WTC11 (cell line): ENCODE measurements around the gene PAN2. TPM values are rescaled to one million over a fixed set of nuclear protein-coding genes. Genes with fewer than 3 reads are reported as not detected.

Source experiments
- ATAC-seq: fragments of 200-7000 bp; cut with Tn5 transposase; 2 replicates; pipeline ENCODE4 v1.10.0; 2021; ENCODE audit warnings: mild to moderate bottlenecking, moderate library complexity
- CTCF ChIA-PET: fragments of 300-600 bp; sonication (Branson Sonifier 250); formaldehyde crosslinking; loops from one replicate; lab custom pipeline; 2021; ENCODE audit warnings: antibody characterized with exemption; lab: Charles Lee
- POLR2A ChIA-PET: fragments of 350-600 bp; sonication (Branson Sonifier 250); formaldehyde crosslinking; loops from one replicate; lab custom pipeline; 2021; ENCODE audit warnings: antibody characterized with exemption; lab: Charles Lee
- DNase-seq: peaks from one replicate; pipeline ENCODE4 v3.0.0; 2021; ENCODE audit warnings: low spot score
- H3K27ac Mint-ChIP-seq: 2 replicates; pipeline ENCODE4 v1.8.0; 2021; ENCODE audit warnings: mixed read lengths
- H3K27me3 Mint-ChIP-seq: 2 replicates; pipeline ENCODE4 v1.8.0; 2021; ENCODE audit warnings: low read depth, mild to moderate bottlenecking, moderate library complexity, mixed read lengths
- H3K36me3 Mint-ChIP-seq: 2 replicates; pipeline ENCODE4 v1.8.0; 2021; ENCODE audit warnings: mixed read lengths
- H3K4me1 Mint-ChIP-seq: 2 replicates; pipeline ENCODE4 v1.8.0; 2022; ENCODE audit warnings: mixed read lengths
- H3K4me3 Mint-ChIP-seq: 2 replicates; pipeline ENCODE4 v1.8.0; 2021; ENCODE audit warnings: mild to moderate bottlenecking, moderate library complexity, mixed read lengths
- H3K9me3 Mint-ChIP-seq: 2 replicates; pipeline ENCODE4 v1.8.0; 2021; ENCODE audit warnings: mixed read lengths
- AFF4 ChIP-seq: sonication (generic); formaldehyde crosslinking; IDR thresholded peaks from 2 replicates; pipeline ENCODE4 v1.8.1; 2023; ENCODE audit warnings: mild to moderate bottlenecking, missing genetic modification reagents, borderline replicate concordance
- ATF1 ChIP-seq: sonication (generic); formaldehyde crosslinking; IDR thresholded peaks from 2 replicates; pipeline ENCODE4 v1.8.1; 2023; ENCODE audit warnings: mild to moderate bottlenecking, moderate library complexity, missing genetic modification reagents
- CDX4 ChIP-seq: fragments of 250-450 bp; sonication (Bioruptor Pico); IDR thresholded peaks from 2 replicates; pipeline ENCODE4 v1.9.0; 2021; ENCODE audit warnings: moderate library complexity, mild to moderate bottlenecking, inconsistent platforms, borderline replicate concordance
- E2F4 ChIP-seq: sonication (generic); formaldehyde crosslinking; IDR thresholded peaks from 2 replicates; pipeline ENCODE4 v1.8.1; 2022; ENCODE audit warnings: low read depth, mild to moderate bottlenecking, moderate library complexity, missing genetic modification reagents, borderline replicate concordance
- ELF4 ChIP-seq: sonication (generic); formaldehyde crosslinking; IDR thresholded peaks from 2 replicates; pipeline ENCODE4 v1.8.1; 2022; ENCODE audit warnings: low read depth, mild to moderate bottlenecking, moderate library complexity, missing genetic modification reagents
- EMX1 ChIP-seq: fragments of 250-450 bp; sonication (Bioruptor Pico); IDR thresholded peaks from 2 replicates; pipeline ENCODE4 v1.8.0; 2021; ENCODE audit warnings: mild to moderate bottlenecking
- ERG ChIP-seq: fragments of 250-450 bp; sonication (Bioruptor Pico); IDR thresholded peaks from 2 replicates; pipeline ENCODE4 v1.8.0; 2021; ENCODE audit warnings: mild to moderate bottlenecking
- ESRRA ChIP-seq: sonication (generic); formaldehyde crosslinking; IDR thresholded peaks from 2 replicates; pipeline ENCODE4 v1.8.1; 2022; ENCODE audit warnings: mild to moderate bottlenecking, missing genetic modification reagents, borderline replicate concordance
- FOXJ3 ChIP-seq: sonication (generic); formaldehyde crosslinking; IDR thresholded peaks from 2 replicates; pipeline ENCODE4 v1.9.0; 2021; ENCODE audit warnings: missing genetic modification reagents, mild to moderate bottlenecking, borderline replicate concordance
- FOXP4 ChIP-seq: sonication (generic); formaldehyde crosslinking; IDR thresholded peaks from 2 replicates; pipeline ENCODE4 v1.8.0; 2022; ENCODE audit warnings: mild to moderate bottlenecking, missing genetic modification reagents
- HMGXB4 ChIP-seq: sonication (generic); formaldehyde crosslinking; IDR thresholded peaks from 2 replicates; pipeline ENCODE4 v1.8.1; 2023; ENCODE audit warnings: mild to moderate bottlenecking, moderate library complexity, missing genetic modification reagents
- KAT7 ChIP-seq: sonication (generic); formaldehyde crosslinking; IDR thresholded peaks from 2 replicates; pipeline ENCODE4 v1.8.1; 2023; ENCODE audit warnings: missing genetic modification reagents, mild to moderate bottlenecking, borderline replicate concordance
- NFE2L1 ChIP-seq: sonication (generic); formaldehyde crosslinking; IDR thresholded peaks from 2 replicates; pipeline ENCODE4 v1.8.1; 2023; ENCODE audit warnings: missing genetic modification reagents
- RORB ChIP-seq: fragments of 250-450 bp; sonication (Bioruptor Pico); IDR thresholded peaks from 2 replicates; pipeline ENCODE4 v1.9.0; 2021; ENCODE audit warnings: mild to moderate bottlenecking
- SMAD4 ChIP-seq: sonication (generic); formaldehyde crosslinking; IDR thresholded peaks from 2 replicates; pipeline ENCODE4 v1.8.0; 2022; ENCODE audit warnings: mild to moderate bottlenecking, missing genetic modification reagents
- SOX15 ChIP-seq: fragments of 250-450 bp; sonication (Bioruptor Pico); IDR thresholded peaks from 2 replicates; pipeline ENCODE4 v1.9.0; 2021; ENCODE audit warnings: mild to moderate bottlenecking
- SP1 ChIP-seq: sonication (generic); formaldehyde crosslinking; conservative IDR thresholded peaks from 2 replicates; pipeline ENCODE4 v1.8.1; 2022; ENCODE audit warnings: missing genetic modification reagents
- TCF7 ChIP-seq: sonication (generic); formaldehyde crosslinking; IDR thresholded peaks from 2 replicates; pipeline ENCODE4 v1.8.0; 2022; ENCODE audit warnings: mild to moderate bottlenecking, low read depth, missing genetic modification reagents, moderate library complexity
- TEAD4 ChIP-seq: sonication (generic); formaldehyde crosslinking; IDR thresholded peaks from 2 replicates; pipeline ENCODE4 v1.8.0; 2022; ENCODE audit warnings: mild to moderate bottlenecking, missing genetic modification reagents
- USF2 ChIP-seq: sonication (generic); formaldehyde crosslinking; IDR thresholded peaks from 2 replicates; pipeline ENCODE4 v1.8.1; 2023; ENCODE audit warnings: mild to moderate bottlenecking, missing genetic modification reagents, moderate library complexity
- ZNF317 ChIP-seq: sonication (generic); formaldehyde crosslinking; IDR thresholded peaks from 2 replicates; pipeline ENCODE4 v1.8.1; 2023; ENCODE audit warnings: low read depth, mild to moderate bottlenecking, moderate library complexity, missing genetic modification reagents, borderline replicate concordance
- ZNF416 ChIP-seq: fragments of 250-450 bp; sonication (Bioruptor Pico); IDR thresholded peaks from 2 replicates; pipeline ENCODE4 v1.9.0; 2021; ENCODE audit warnings: mild to moderate bottlenecking, inconsistent platforms
- total RNA-seq: library from RNA; stranded (reverse); gene quantifications from 3 replicates; pipeline ENCODE4 v1.2.3, GENCODE V29; 2021

PAN2 gene
- total RNA-seq, 1 experiment from 2014 or later: 46.7 TPM

- no peak for TF ChIP-seq FOXP4 (CRISPR knock-in tag)
- TF ChIP-seq ELF4: no peak
- TF ChIP-seq HMGXB4: no peak
Measured at GRCh38 chr12:56326533-56326932, 7.3 kb downstream of the PAN2 start (continued).

GRCh38 chr12:56326126-56326525, 7.7 kb downstream of the PAN2 start:
- POLR2A ChIA-PET: no interaction called here
- H3K4me3 Mint-ChIP-seq: no peak overlapping the region
- no peak overlapping the region for H3K27ac Mint-ChIP-seq
- H3K4me1 Mint-ChIP-seq: no peaks in the 10 kb centered on the region
- TF ChIP-seq AFF4 (CRISPR knock-in tag): no peak
- TF ChIP-seq SP1 (CRISPR knock-in tag): no peak
- TF ChIP-seq NFE2L1: no peak
- TF ChIP-seq ATF1 (CRISPR knock-in tag): no peak
- TF ChIP-seq ZNF416: no peak
- no peak for TF ChIP-seq E2F4 (CRISPR knock-in tag)
- no peak for TF ChIP-seq TEAD4 (CRISPR knock-in tag)
- no peak for TF ChIP-seq CDX4 (CRISPR knock-in tag)
- TF ChIP-seq ESRRA (CRISPR knock-in tag): no peak
- no peak for TF ChIP-seq SOX15 (CRISPR knock-in tag)
- DNase-seq (no peak), ATAC-seq (no peak)
- no peaks in the 10 kb centered on the region for H3K9me3 Mint-ChIP-seq
- CTCF ChIA-PET: no interaction called here
- no peaks in the 10 kb centered on the region for H3K27me3 Mint-ChIP-seq
- peaks cover 39% of the 10 kb centered on the region for H3K36me3 Mint-ChIP-seq

- no peaks in the 10 kb centered on the region for H3K4me1 Mint-ChIP-seq
- ChIA-PET POLR2A (no interaction called here), CTCF (no interaction called here)
- H3K27me3 Mint-ChIP-seq: no peaks in the 10 kb centered on the region
- H3K9me3 Mint-ChIP-seq: no peaks in the 10 kb centered on the region
- no peak overlapping the region for H3K27ac Mint-ChIP-seq
- no peak overlapping the region for H3K4me3 Mint-ChIP-seq
- ATAC-seq: no peak
- DNase-seq: no peak
- H3K36me3 Mint-ChIP-seq: peaks cover 46% of the 10 kb centered on the region
- TF ChIP-seq KAT7 (CRISPR knock-in tag) (no peak), ATF1 (CRISPR knock-in tag) (no peak), CDX4 (CRISPR knock-in tag) (no peak), USF2 (CRISPR knock-in tag) (no peak), FOXJ3 (CRISPR knock-in tag) (no peak), RORB (CRISPR knock-in tag) (no peak), TCF7 (CRISPR knock-in tag) (no peak), ERG (CRISPR knock-in tag) (no peak), SMAD4 (no peak), ZNF317 (CRISPR knock-in tag) (no peak), EMX1 (CRISPR knock-in tag) (no peak), TEAD4 (CRISPR knock-in tag) (no peak)
Measured at GRCh38 chr12:56324206-56324605, 9.6 kb downstream of the PAN2 start.
